ENCODE results near the gene HSFX4.
"Not testable (repeated sequence)": the region's sequence is repeated elsewhere in the genome, so short reads cannot be mapped to it uniquely, and the experiment has no call there.

DNA sequence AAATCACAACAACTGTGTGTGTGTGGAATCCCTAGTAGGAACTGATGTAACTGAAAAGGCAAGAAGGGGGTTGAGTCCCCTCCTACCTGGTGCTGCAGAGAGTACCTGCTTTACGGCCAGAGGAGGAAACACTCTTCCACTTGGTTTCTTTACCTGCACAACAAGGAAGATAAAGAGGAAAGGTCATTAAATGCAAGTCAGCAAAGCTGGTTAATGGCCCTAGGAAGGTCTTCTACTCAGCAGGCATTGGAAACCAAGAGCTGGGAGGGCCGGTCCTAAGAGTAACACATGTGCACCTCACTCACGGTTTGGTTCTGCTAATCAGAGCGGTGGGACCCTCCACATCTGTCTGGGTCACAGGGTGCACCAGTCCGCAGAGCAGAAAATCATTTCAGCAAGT is 8.0 kb downstream of the HSFX4 start:
- TF ChIP-seq POLR2A (IDR thresholded peaks at IDR 0.05) = not testable (repeated sequence)
- TF ChIP-seq, protein P1, sequence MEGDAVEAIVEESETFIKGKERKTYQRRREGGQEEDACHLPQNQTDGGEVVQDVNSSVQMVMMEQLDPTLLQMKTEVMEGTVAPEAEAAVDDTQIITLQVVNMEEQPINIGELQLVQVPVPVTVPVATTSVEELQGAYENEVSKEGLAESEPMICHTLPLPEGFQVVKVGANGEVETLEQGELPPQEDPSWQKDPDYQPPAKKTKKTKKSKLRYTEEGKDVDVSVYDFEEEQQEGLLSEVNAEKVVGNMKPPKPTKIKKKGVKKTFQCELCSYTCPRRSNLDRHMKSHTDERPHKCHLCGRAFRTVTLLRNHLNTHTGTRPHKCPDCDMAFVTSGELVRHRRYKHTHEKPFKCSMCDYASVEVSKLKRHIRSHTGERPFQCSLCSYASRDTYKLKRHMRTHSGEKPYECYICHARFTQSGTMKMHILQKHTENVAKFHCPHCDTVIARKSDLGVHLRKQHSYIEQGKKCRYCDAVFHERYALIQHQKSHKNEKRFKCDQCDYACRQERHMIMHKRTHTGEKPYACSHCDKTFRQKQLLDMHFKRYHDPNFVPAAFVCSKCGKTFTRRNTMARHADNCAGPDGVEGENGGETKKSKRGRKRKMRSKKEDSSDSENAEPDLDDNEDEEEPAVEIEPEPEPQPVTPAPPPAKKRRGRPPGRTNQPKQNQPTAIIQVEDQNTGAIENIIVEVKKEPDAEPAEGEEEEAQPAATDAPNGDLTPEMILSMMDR (IDR thresholded peaks at IDR 0.05 in 8 of 11, conservative IDR thresholded peaks at IDR 0.05 in 3 of 11) = not testable (repeated sequence)

All from spleen (tissue), 7 donors.